Brain microvascular endothelial cell (primary cell): ENCODE data around the gene GNA15.

Source experiments
- DNase-seq: peaks from one replicate; pipeline ENCODE4 v3.0.0-alpha.2; 2020
- H3K27ac ChIP-seq: fragments of 250-450 bp; sonication (Bioruptor Pico); 2 replicates; pipeline ENCODE4 v1.5.1; 2020; ENCODE audit warnings: mild to moderate bottlenecking, moderate library complexity
- H3K27me3 ChIP-seq: fragments of 250-450 bp; sonication (Bioruptor Pico); replicated peaks from 2 replicates; pipeline ENCODE4 v1.5.1; 2020; ENCODE audit warnings: mild to moderate bottlenecking
- H3K36me3 ChIP-seq: fragments of 250-450 bp; sonication (Bioruptor Pico); replicated peaks from 2 replicates; pipeline ENCODE4 v1.5.1; 2020; ENCODE audit warnings: mild to moderate bottlenecking
- H3K4me3 ChIP-seq: 2 replicates; pipeline ENCODE4 v1.5.1; 2011; ENCODE audit warnings: low read depth, mild to moderate bottlenecking, control low read depth, low read length, moderate library complexity
- in situ Hi-C: cut with HindIII; loops from 2 replicates; pipeline ENCODE4 v1.10.0; 2017; ENCODE audit warnings: low sequenced_read_pairs, low pct_ligation_motif_present
- TF ChIP-seq, protein P1 (sequence below): IDR thresholded peaks from 2 replicates; pipeline ENCODE4 v1.5.1; 2011; ENCODE audit warnings: low read depth, mild to moderate bottlenecking, moderate library complexity, low read length, control low read depth, inconsistent platforms; ENCODE audit errors: missing control alignments

The GNA15 gene

GRCh38 chr19:3096267-3096901 is 39.4 kb upstream of the GNA15 start:
- Histone ChIP-seq H3K36me3 (no peaks in the 10 kb centered on the region), H3K4me3 (peak overlapping the region; percentile 89), H3K27me3 (no peaks in the 10 kb centered on the region), H3K27ac (no peak overlapping the region)
- TF ChIP-seq, protein P1, sequence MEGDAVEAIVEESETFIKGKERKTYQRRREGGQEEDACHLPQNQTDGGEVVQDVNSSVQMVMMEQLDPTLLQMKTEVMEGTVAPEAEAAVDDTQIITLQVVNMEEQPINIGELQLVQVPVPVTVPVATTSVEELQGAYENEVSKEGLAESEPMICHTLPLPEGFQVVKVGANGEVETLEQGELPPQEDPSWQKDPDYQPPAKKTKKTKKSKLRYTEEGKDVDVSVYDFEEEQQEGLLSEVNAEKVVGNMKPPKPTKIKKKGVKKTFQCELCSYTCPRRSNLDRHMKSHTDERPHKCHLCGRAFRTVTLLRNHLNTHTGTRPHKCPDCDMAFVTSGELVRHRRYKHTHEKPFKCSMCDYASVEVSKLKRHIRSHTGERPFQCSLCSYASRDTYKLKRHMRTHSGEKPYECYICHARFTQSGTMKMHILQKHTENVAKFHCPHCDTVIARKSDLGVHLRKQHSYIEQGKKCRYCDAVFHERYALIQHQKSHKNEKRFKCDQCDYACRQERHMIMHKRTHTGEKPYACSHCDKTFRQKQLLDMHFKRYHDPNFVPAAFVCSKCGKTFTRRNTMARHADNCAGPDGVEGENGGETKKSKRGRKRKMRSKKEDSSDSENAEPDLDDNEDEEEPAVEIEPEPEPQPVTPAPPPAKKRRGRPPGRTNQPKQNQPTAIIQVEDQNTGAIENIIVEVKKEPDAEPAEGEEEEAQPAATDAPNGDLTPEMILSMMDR = no peak
- in situ Hi-C loops = no loop called here
- no peak for DNase-seq

GRCh38 chr19:3096902-3097326 is 38.9 kb upstream of the GNA15 start:
- no peak for DNase-seq
- Histone ChIP-seq H3K36me3 (no peaks in the 10 kb centered on the region), H3K27me3 (no peaks in the 10 kb centered on the region), H3K4me3 (no peak overlapping the region), H3K27ac (no peak overlapping the region)
- TF ChIP-seq, protein P1 = no peak
- in situ Hi-C loops = no loop called here

GRCh38 chr19:3097442-3097871 is 38.4 kb upstream of the GNA15 start:
- H3K27ac ChIP-seq = no peak overlapping the region
- in situ Hi-C loops = no loop called here
- no peak for DNase-seq

DNA sequence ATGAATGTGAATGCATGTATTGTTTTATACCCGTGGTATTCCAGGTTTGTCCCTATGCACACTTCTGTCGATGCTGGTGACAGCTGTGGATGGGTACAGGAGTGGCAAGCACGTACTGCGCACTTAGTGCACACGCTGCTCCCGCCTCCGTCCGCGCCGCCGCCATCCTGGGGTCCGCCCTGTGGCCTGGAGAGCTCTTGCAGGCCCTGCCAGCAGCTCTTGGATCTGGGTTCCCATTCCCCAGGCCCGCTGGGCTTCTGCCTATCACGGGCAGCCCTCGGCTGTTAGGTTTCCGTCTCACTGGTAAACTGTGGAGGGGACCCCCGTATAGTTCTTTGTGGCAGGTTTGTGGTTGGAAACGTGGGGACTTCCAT is 37.7 kb upstream of the GNA15 start:
- Histone ChIP-seq H3K36me3 (no peaks in the 10 kb centered on the region), H3K27ac (peak overlapping the region; percentile 40), H3K4me3 (no peak overlapping the region), H3K27me3 (no peaks in the 10 kb centered on the region)
- in situ Hi-C loops = no loop called here
- no peak for DNase-seq
- TF ChIP-seq, protein P1 = no peak

More at GRCh38 chr19:3097442-3097871, 38.4 kb upstream of the GNA15 start:
- TF ChIP-seq, protein P1 = no peak
- Histone ChIP-seq H3K36me3 (no peaks in the 10 kb centered on the region), H3K4me3 (no peak overlapping the region), H3K27me3 (no peaks in the 10 kb centered on the region)

- Histone ChIP-seq H3K27me3 (no peaks in the 10 kb centered on the region), H3K36me3 (no peaks in the 10 kb centered on the region), H3K4me3 (no peak overlapping the region), H3K27ac (peak overlapping the region; percentile 40)
- TF ChIP-seq, protein P1 = no peak
- no peak for DNase-seq
- in situ Hi-C loops = no loop called here
Observed at GRCh38 chr19:3098515-3099346, 37.1 kb upstream of the GNA15 start.
